Keratinocyte (primary cell): ENCODE results near the gene GPR26. TPM values are rescaled to one million over a fixed set of nuclear protein-coding genes. Genes with fewer than 3 reads are reported as not detected.

Source experiments
- DNase-seq: peaks from one replicate; pipeline ENCODE4 v3.0.0-alpha.2; 2011; ENCODE audit warnings: low read depth, missing footprints, low spot score
- FAIRE-seq: peaks from 2 replicates; lab custom pipeline; 2011; peaks lifted over from hg19 to GRCh38; lab: Jason Lieb, UNC
- H2AFZ ChIP-seq: 2 replicates; pipeline ENCODE4 v1.6.0; 2012; ENCODE audit warnings: low read length, control low read depth, inconsistent platforms; ENCODE audit not compliant: control insufficient read depth
- H3K27ac ChIP-seq: 2 replicates; pipeline ENCODE4 v1.5.1; 2011; ENCODE audit warnings: low read length; ENCODE audit not compliant: control insufficient read depth, insufficient read depth
- H3K27me3 ChIP-seq: 3 replicates; pipeline ENCODE4 v1.6.0; 2011; ENCODE audit warnings: low read length; ENCODE audit not compliant: control insufficient read depth, insufficient read depth; ENCODE audit errors: extremely low read depth
- H3K36me3 ChIP-seq, 2 experiments: 2 replicates in 1 of 2; 3 replicates in 1 of 2; pipeline ENCODE4 v1.5.1; 2011; ENCODE audit warnings: low read length in 2 of 2, mild to moderate bottlenecking in 1 of 2; ENCODE audit not compliant: control insufficient read depth in 2 of 2, insufficient read depth in 2 of 2; ENCODE audit errors: extremely low read depth in 1 of 2
- H3K4me1 ChIP-seq: 3 replicates; pipeline ENCODE4 v1.5.1; 2011; ENCODE audit warnings: low read length; ENCODE audit not compliant: control insufficient read depth, insufficient read depth; ENCODE audit errors: extremely low read depth
- H3K4me2 ChIP-seq: 3 replicates; pipeline ENCODE4 v1.6.0; 2011; ENCODE audit warnings: low read depth, low read length; ENCODE audit not compliant: control insufficient read depth, insufficient read depth; ENCODE audit errors: extremely low read depth
- H3K4me3 ChIP-seq, 3 experiments: fragments of 200-600 bp in 1 of 3; sonication (generic) in 1 of 3; 2 replicates in 2 of 3; 3 replicates in 1 of 3; pipeline ENCODE4 v1.5.1; 2011 to 2016; ENCODE audit warnings: low read length in 3 of 3, mild to moderate bottlenecking in 3 of 3, control low read depth in 2 of 3, inconsistent platforms in 1 of 3, low read depth in 1 of 3, mixed read lengths in 1 of 3, mixed run types in 1 of 3, moderate library complexity in 1 of 3; ENCODE audit not compliant: control insufficient read depth in 2 of 3, insufficient read depth in 2 of 3; ENCODE audit errors: extremely low read depth in 1 of 3
- H3K79me2 ChIP-seq: 2 replicates; pipeline ENCODE4 v1.6.0; 2012; ENCODE audit warnings: low read length; ENCODE audit not compliant: control insufficient read depth, insufficient read depth
- H3K9ac ChIP-seq: 3 replicates; pipeline ENCODE4 v1.6.0; 2011; ENCODE audit warnings: low read length; ENCODE audit not compliant: control insufficient read depth, insufficient read depth; ENCODE audit errors: extremely low read depth
- H3K9me1 ChIP-seq: 3 replicates; pipeline ENCODE4 v1.6.0; 2011; ENCODE audit warnings: low read length; ENCODE audit not compliant: control insufficient read depth, insufficient read depth; ENCODE audit errors: extremely low read depth
- H3K9me3 ChIP-seq: 2 replicates; pipeline ENCODE4 v1.5.1; 2012; ENCODE audit warnings: low read depth, low read length; ENCODE audit not compliant: control insufficient read depth
- H4K20me1 ChIP-seq: 3 replicates; pipeline ENCODE4 v1.6.0; 2011; ENCODE audit warnings: low read length; ENCODE audit not compliant: control insufficient read depth, insufficient read depth; ENCODE audit errors: extremely low read depth
- EZH2 ChIP-seq: IDR thresholded peaks from one replicate; pipeline ENCODE4 v1.6.1; 2012; ENCODE audit warnings: inconsistent platforms, mild to moderate bottlenecking, low read length, moderate library complexity
- dilution Hi-C: fragments of 300-500 bp; cut with MboI; formaldehyde crosslinking; loops from one replicate; pipeline ENCODE4 v1.7.0; 2020; ENCODE audit warnings: low sequenced_read_pairs; ENCODE audit not compliant: extremely low pct_ligation_motif_present
- polyA plus RNA-seq, 5 experiments: library from polyadenylated mRNA; depleted of rRNA in 3 of 5; stranded (reverse) in 3 of 5; stranded (forward) in 1 of 5; unstranded in 1 of 5; fragments of >200 nt; gene quantifications; 1 replicate in 1 of 5; 2 replicates in 3 of 5; 3 replicates in 1 of 5; pipeline versions ENCODE4 v1.2.1 to v1.2.3, GENCODE V29; 2011 to 2012; ENCODE audit warnings: missing spikeins in 2 of 5, low read depth in 1 of 5, low replicate concordance in 1 of 5
- TF ChIP-seq, protein P1 (sequence below), 3 experiments: IDR thresholded peaks in 1 of 3; conservative IDR thresholded peaks in 1 of 3; optimal IDR thresholded peaks in 1 of 3; 2 replicates in 2 of 3; 3 replicates in 1 of 3; pipeline versions ENCODE3 to v1.5.1; 2011; ENCODE audit warnings: low read length in 3 of 3, mild to moderate bottlenecking in 3 of 3, moderate library complexity in 2 of 3, control low read depth in 1 of 3, inconsistent platforms in 1 of 3; ENCODE audit not compliant: insufficient read depth in 2 of 3; ENCODE audit errors: extremely low read depth in 1 of 3

GPR26 gene
- polyA plus RNA-seq, 1 donor (not counting 4 experiments of a cell fraction or from before 2014, with no cell fraction given): not detected

GRCh38 chr10:123674741-123675140 is 8.6 kb downstream of the GPR26 start:
- Histone ChIP-seq H3K36me3 (no peaks in the 10 kb centered on the region), H3K79me2 (no peaks in the 10 kb centered on the region), H3K4me2 (no peak overlapping the region), H3K9me3 (no peaks in the 10 kb centered on the region), H3K27ac (no peak overlapping the region), H2AFZ (no peak overlapping the region), H3K9me1 (no peaks in the 10 kb centered on the region), H3K27me3 (peaks cover 4% of the 10 kb centered on the region), H3K4me1 (no peaks in the 10 kb centered on the region), H3K9ac (no peak overlapping the region), H3K4me3 (no peak overlapping the region), H4K20me1 (no peaks in the 10 kb centered on the region)
- FAIRE-seq (no peak), DNase-seq (no peak)
- dilution Hi-C loops: no loop called here
- TF ChIP-seq EZH2: no peak
- TF ChIP-seq, protein P1, sequence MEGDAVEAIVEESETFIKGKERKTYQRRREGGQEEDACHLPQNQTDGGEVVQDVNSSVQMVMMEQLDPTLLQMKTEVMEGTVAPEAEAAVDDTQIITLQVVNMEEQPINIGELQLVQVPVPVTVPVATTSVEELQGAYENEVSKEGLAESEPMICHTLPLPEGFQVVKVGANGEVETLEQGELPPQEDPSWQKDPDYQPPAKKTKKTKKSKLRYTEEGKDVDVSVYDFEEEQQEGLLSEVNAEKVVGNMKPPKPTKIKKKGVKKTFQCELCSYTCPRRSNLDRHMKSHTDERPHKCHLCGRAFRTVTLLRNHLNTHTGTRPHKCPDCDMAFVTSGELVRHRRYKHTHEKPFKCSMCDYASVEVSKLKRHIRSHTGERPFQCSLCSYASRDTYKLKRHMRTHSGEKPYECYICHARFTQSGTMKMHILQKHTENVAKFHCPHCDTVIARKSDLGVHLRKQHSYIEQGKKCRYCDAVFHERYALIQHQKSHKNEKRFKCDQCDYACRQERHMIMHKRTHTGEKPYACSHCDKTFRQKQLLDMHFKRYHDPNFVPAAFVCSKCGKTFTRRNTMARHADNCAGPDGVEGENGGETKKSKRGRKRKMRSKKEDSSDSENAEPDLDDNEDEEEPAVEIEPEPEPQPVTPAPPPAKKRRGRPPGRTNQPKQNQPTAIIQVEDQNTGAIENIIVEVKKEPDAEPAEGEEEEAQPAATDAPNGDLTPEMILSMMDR (optimal IDR thresholded peaks at IDR 0.05 in 1 of 3, IDR thresholded peaks at IDR 0.05 in 1 of 3, conservative IDR thresholded peaks at IDR 0.05 in 1 of 3; ENCODE audit: extremely low read depth in 1 of 3, insufficient read depth in 2 of 3, low read length in 3 of 3): no peak

DNA sequence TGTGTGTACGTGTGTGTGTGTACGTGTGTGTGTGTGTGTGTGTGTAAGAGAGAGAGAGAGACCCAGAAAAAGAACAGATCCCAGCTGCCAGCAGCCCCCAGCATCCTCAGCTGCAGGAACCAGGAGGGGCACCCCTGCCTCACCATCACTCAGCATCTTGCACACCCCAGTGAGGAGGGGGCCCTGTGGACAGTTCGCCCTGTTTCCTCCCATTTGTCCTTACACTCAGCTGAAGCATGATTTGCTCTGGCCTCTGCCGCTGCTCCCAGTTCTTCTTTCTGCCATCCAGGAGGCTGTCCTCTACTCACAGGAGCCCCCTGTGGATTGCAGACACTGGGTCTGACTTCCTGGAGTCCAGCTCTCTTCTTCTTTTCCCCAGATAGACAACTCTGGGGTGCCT is 9.7 kb downstream of the GPR26 start:
- Histone ChIP-seq H3K9me1 (no peaks in the 10 kb centered on the region), H3K9ac (no peak overlapping the region), H3K27ac (no peak overlapping the region), H3K4me3 (no peak overlapping the region), H2AFZ (no peak overlapping the region), H3K4me2 (no peak overlapping the region), H3K36me3 (no peaks in the 10 kb centered on the region), H3K4me1 (no peaks in the 10 kb centered on the region), H3K27me3 (peaks cover 10% of the 10 kb centered on the region), H4K20me1 (no peaks in the 10 kb centered on the region), H3K79me2 (no peaks in the 10 kb centered on the region), H3K9me3 (no peaks in the 10 kb centered on the region)
- TF ChIP-seq, protein P1 (optimal IDR thresholded peaks at IDR 0.05 in 1 of 3, IDR thresholded peaks at IDR 0.05 in 1 of 3, conservative IDR thresholded peaks at IDR 0.05 in 1 of 3; ENCODE audit: extremely low read depth in 1 of 3, insufficient read depth in 2 of 3, low read length in 3 of 3): no peak
- no peak for TF ChIP-seq EZH2
- DNase-seq: no peak
- dilution Hi-C loops: no loop called here
- no peak for FAIRE-seq
